ENCODE results near the gene PPP6C.
"Not testable (repeated sequence)": the region's sequence is repeated elsewhere in the genome, so short reads cannot be mapped to it uniquely, and the experiment has no call there.

Gene PPP6C

GRCh38 chr9:125162891-125163290, 26.7 kb downstream of the PPP6C start:
- not testable (repeated sequence) for H2BK15ac ChIP-seq (replicated peaks; ENCODE audit: low read depth); DNase-seq; H2AK5ac ChIP-seq (ENCODE audit: low read length); H3K23ac ChIP-seq (ENCODE audit: low read length); H3K79me1 ChIP-seq (ENCODE audit: low read length); H3K4ac ChIP-seq (ENCODE audit: low read depth, low read length); H4K5ac ChIP-seq (ENCODE audit: low read length); H3K27ac ChIP-seq (ENCODE audit: low read depth, low read length); H3K4me2 ChIP-seq (ENCODE audit: low read length); H3K56ac ChIP-seq (ENCODE audit: low read length); H3K79me2 ChIP-seq (ENCODE audit: control insufficient read depth, insufficient read depth, low read length); H3K4me1 ChIP-seq (ENCODE audit: control insufficient read depth, low read depth, low read length); H2BK5ac ChIP-seq (ENCODE audit: low read length); H2BK120ac ChIP-seq (ENCODE audit: low read depth, low read length); H3K9ac ChIP-seq (ENCODE audit: low read length); H3K4me3 ChIP-seq (ENCODE audit: low read length); H3K36me3 ChIP-seq (ENCODE audit: control insufficient read depth, insufficient read depth, low read length); H4K8ac ChIP-seq (ENCODE audit: low read depth, low read length); H3K18ac ChIP-seq (ENCODE audit: low read length); H3K27me3 ChIP-seq (ENCODE audit: insufficient read depth, low read length, poor library complexity)
- WGBS (ENCODE audit: extremely low coverage, insufficient coverage, low lambda C conversion rate): no CpG with 5 or more reads among the region's 6 CpGs

GRCh38 chr9:125161284-125161918, 28.2 kb downstream of the PPP6C start:
- no peak for DNase-seq
- H2BK5ac ChIP-seq (ENCODE audit: low read length): no peak overlapping the region
- no peak overlapping the region for H3K4me3 ChIP-seq (ENCODE audit: low read length)
- no peak overlapping the region for H4K5ac ChIP-seq (ENCODE audit: low read length)
- H3K27me3 ChIP-seq (ENCODE audit: insufficient read depth, low read length, poor library complexity): no peaks in the 10 kb centered on the region
- no peaks in the 10 kb centered on the region for H3K79me1 ChIP-seq (ENCODE audit: low read length)
- WGBS (ENCODE audit: extremely low coverage, insufficient coverage, low lambda C conversion rate): no CpG with 5 or more reads among the region's 3 CpGs
- no peak overlapping the region for H3K4me2 ChIP-seq (ENCODE audit: low read length)
- H3K23ac ChIP-seq (ENCODE audit: low read length): no peak overlapping the region
- no peak overlapping the region for H2BK15ac ChIP-seq (replicated peaks; ENCODE audit: low read depth)
- H3K4me1 ChIP-seq (ENCODE audit: control insufficient read depth, low read depth, low read length): no peaks in the 10 kb centered on the region
- no peak overlapping the region for H2AK5ac ChIP-seq (ENCODE audit: low read length)
- H4K8ac ChIP-seq (ENCODE audit: low read depth, low read length): no peak overlapping the region
- H3K79me2 ChIP-seq (ENCODE audit: control insufficient read depth, insufficient read depth, low read length): no peaks in the 10 kb centered on the region
- no peaks in the 10 kb centered on the region for H3K36me3 ChIP-seq (ENCODE audit: control insufficient read depth, insufficient read depth, low read length)
- no peak overlapping the region for H2BK120ac ChIP-seq (ENCODE audit: low read depth, low read length)
- no peak overlapping the region for H3K9ac ChIP-seq (ENCODE audit: low read length)
- H3K4ac ChIP-seq (ENCODE audit: low read depth, low read length): no peak overlapping the region
- no peak overlapping the region for H3K27ac ChIP-seq (ENCODE audit: low read depth, low read length)
- no peak overlapping the region for H3K56ac ChIP-seq (ENCODE audit: low read length)
- no peak overlapping the region for H3K18ac ChIP-seq (ENCODE audit: low read length)

GRCh38 chr9:125160750-125161149, 28.9 kb downstream of the PPP6C start:
- Histone ChIP-seq H4K8ac (ENCODE audit: low read depth, low read length) (no peak overlapping the region), H2AK5ac (ENCODE audit: low read length) (no peak overlapping the region), H2BK15ac (replicated peaks; ENCODE audit: low read depth) (no peak overlapping the region), H2BK120ac (ENCODE audit: low read depth, low read length) (no peak overlapping the region), H3K56ac (ENCODE audit: low read length) (no peak overlapping the region), H3K4ac (ENCODE audit: low read depth, low read length) (no peak overlapping the region), H3K4me1 (ENCODE audit: control insufficient read depth, low read depth, low read length) (no peaks in the 10 kb centered on the region), H3K27me3 (ENCODE audit: insufficient read depth, low read length, poor library complexity) (no peaks in the 10 kb centered on the region), H2BK5ac (ENCODE audit: low read length) (no peak overlapping the region), H3K4me2 (ENCODE audit: low read length) (no peak overlapping the region), H3K36me3 (ENCODE audit: control insufficient read depth, insufficient read depth, low read length) (no peaks in the 10 kb centered on the region), H3K18ac (ENCODE audit: low read length) (no peak overlapping the region), H3K23ac (ENCODE audit: low read length) (no peak overlapping the region), H3K4me3 (ENCODE audit: low read length) (no peak overlapping the region), H4K5ac (ENCODE audit: low read length) (no peak overlapping the region), H3K9ac (ENCODE audit: low read length) (no peak overlapping the region), H3K79me1 (ENCODE audit: low read length) (no peaks in the 10 kb centered on the region), H3K27ac (ENCODE audit: low read depth, low read length) (no peak overlapping the region), H3K79me2 (ENCODE audit: control insufficient read depth, insufficient read depth, low read length) (no peaks in the 10 kb centered on the region)
- no peak for DNase-seq

- H2BK5ac ChIP-seq (ENCODE audit: low read length): no peak overlapping the region
- H3K9ac ChIP-seq (ENCODE audit: low read length): no peak overlapping the region
- H3K4me3 ChIP-seq (ENCODE audit: low read length): no peak overlapping the region
- H3K23ac ChIP-seq (ENCODE audit: low read length): no peak overlapping the region
- H3K4me1 ChIP-seq (ENCODE audit: control insufficient read depth, low read depth, low read length): no peaks in the 10 kb centered on the region
- no peak overlapping the region for H3K4me2 ChIP-seq (ENCODE audit: low read length)
- H2BK15ac ChIP-seq (replicated peaks; ENCODE audit: low read depth): no peak overlapping the region
- no peak overlapping the region for H2AK5ac ChIP-seq (ENCODE audit: low read length)
- no CpG with 5 or more reads among the region's 2 CpGs for WGBS (ENCODE audit: extremely low coverage, insufficient coverage, low lambda C conversion rate)
- no peaks in the 10 kb centered on the region for H3K27me3 ChIP-seq (ENCODE audit: insufficient read depth, low read length, poor library complexity)
- H2BK120ac ChIP-seq (ENCODE audit: low read depth, low read length): no peak overlapping the region
- peaks cover 4% of the 10 kb centered on the region for H3K36me3 ChIP-seq (ENCODE audit: control insufficient read depth, insufficient read depth, low read length)
- H4K8ac ChIP-seq (ENCODE audit: low read depth, low read length): no peak overlapping the region
- H3K18ac ChIP-seq (ENCODE audit: low read length): no peak overlapping the region
- H3K4ac ChIP-seq (ENCODE audit: low read depth, low read length): no peak overlapping the region
- DNase-seq: no peak
- H3K27ac ChIP-seq (ENCODE audit: low read depth, low read length): no peak overlapping the region
- no peak overlapping the region for H4K5ac ChIP-seq (ENCODE audit: low read length)
- H3K79me2 ChIP-seq (ENCODE audit: control insufficient read depth, insufficient read depth, low read length): no peaks in the 10 kb centered on the region
- H3K79me1 ChIP-seq (ENCODE audit: low read length): no peaks in the 10 kb centered on the region
- no peak overlapping the region for H3K56ac ChIP-seq (ENCODE audit: low read length)
Measured at GRCh38 chr9:125156551-125156950, 33.1 kb downstream of the PPP6C start.

GRCh38 chr9:125153712-125154367, 35.8 kb downstream of the PPP6C start:
- H3K36me3 ChIP-seq (ENCODE audit: control insufficient read depth, insufficient read depth, low read length): peaks cover 14% of the 10 kb centered on the region

DNA sequence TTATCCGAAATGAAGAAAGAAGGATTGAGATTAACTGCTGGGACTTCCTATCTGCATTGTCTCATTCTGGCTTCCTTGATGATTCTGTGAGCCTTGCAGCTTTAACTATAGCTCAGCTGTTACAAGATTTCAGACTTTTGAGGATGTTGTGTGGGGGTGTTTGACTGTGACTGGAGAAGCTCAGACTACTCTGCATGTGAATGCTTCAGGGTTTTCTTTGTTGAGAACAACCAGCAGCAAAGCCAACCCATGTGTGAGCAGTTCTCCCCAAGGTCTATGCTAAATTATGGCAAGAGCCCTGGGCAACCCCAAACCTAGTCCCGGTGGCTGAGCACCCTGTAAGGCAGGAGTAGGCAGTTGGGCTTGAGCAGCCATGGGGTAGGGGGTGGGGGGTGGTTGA, 37.9 kb downstream of the PPP6C start:
- no peak overlapping the region for H3K4me3 ChIP-seq (ENCODE audit: low read length)
- no peak overlapping the region for H3K23ac ChIP-seq (ENCODE audit: low read length)
- no peaks in the 10 kb centered on the region for H3K27me3 ChIP-seq (ENCODE audit: insufficient read depth, low read length, poor library complexity)
- H3K79me2 ChIP-seq (ENCODE audit: control insufficient read depth, insufficient read depth, low read length): no peaks in the 10 kb centered on the region
- H3K4me1 ChIP-seq (ENCODE audit: control insufficient read depth, low read depth, low read length): no peaks in the 10 kb centered on the region
- no peaks in the 10 kb centered on the region for H3K79me1 ChIP-seq (ENCODE audit: low read length)
- no CpG with 5 or more reads among the region's 2 CpGs for WGBS (ENCODE audit: extremely low coverage, insufficient coverage, low lambda C conversion rate)
- no peak overlapping the region for H2BK120ac ChIP-seq (ENCODE audit: low read depth, low read length)
- H3K9ac ChIP-seq (ENCODE audit: low read length): no peak overlapping the region
- no peak overlapping the region for H2BK5ac ChIP-seq (ENCODE audit: low read length)
- no peak overlapping the region for H3K27ac ChIP-seq (ENCODE audit: low read depth, low read length)
- no peak overlapping the region for H3K56ac ChIP-seq (ENCODE audit: low read length)
- H4K5ac ChIP-seq (ENCODE audit: low read length): no peak overlapping the region
- no peak overlapping the region for H4K8ac ChIP-seq (ENCODE audit: low read depth, low read length)
- H3K4ac ChIP-seq (ENCODE audit: low read depth, low read length): no peak overlapping the region
- H3K18ac ChIP-seq (ENCODE audit: low read length): no peak overlapping the region
- no peak overlapping the region for H2AK5ac ChIP-seq (ENCODE audit: low read length)
- H3K36me3 ChIP-seq (ENCODE audit: control insufficient read depth, insufficient read depth, low read length): peaks cover 14% of the 10 kb centered on the region
- DNase-seq: no peak
- H2BK15ac ChIP-seq (replicated peaks; ENCODE audit: low read depth): no peak overlapping the region
- H3K4me2 ChIP-seq (ENCODE audit: low read length): no peak overlapping the region

More at GRCh38 chr9:125153712-125154367, 35.8 kb downstream of the PPP6C start:
- Histone ChIP-seq H3K79me1 (ENCODE audit: low read length) (no peaks in the 10 kb centered on the region), H3K18ac (ENCODE audit: low read length) (no peak overlapping the region), H3K4ac (ENCODE audit: low read depth, low read length) (no peak overlapping the region), H3K79me2 (ENCODE audit: control insufficient read depth, insufficient read depth, low read length) (no peaks in the 10 kb centered on the region), H2AK5ac (ENCODE audit: low read length) (no peak overlapping the region), H2BK5ac (ENCODE audit: low read length) (no peak overlapping the region), H2BK120ac (ENCODE audit: low read depth, low read length) (no peak overlapping the region), H3K56ac (ENCODE audit: low read length) (no peak overlapping the region), H4K8ac (ENCODE audit: low read depth, low read length) (no peak overlapping the region), H3K4me2 (ENCODE audit: low read length) (no peak overlapping the region), H3K27me3 (ENCODE audit: insufficient read depth, low read length, poor library complexity) (no peaks in the 10 kb centered on the region), H3K4me3 (ENCODE audit: low read length) (no peak overlapping the region), H3K27ac (ENCODE audit: low read depth, low read length) (no peak overlapping the region), H3K4me1 (ENCODE audit: control insufficient read depth, low read depth, low read length) (no peaks in the 10 kb centered on the region), H3K23ac (ENCODE audit: low read length) (no peak overlapping the region), H3K9ac (ENCODE audit: low read length) (no peak overlapping the region), H4K5ac (ENCODE audit: low read length) (no peak overlapping the region), H2BK15ac (replicated peaks; ENCODE audit: low read depth) (no peak overlapping the region)
- no CpG with 5 or more reads among the region's 4 CpGs for WGBS (ENCODE audit: extremely low coverage, insufficient coverage, low lambda C conversion rate)
- DNase-seq: no peak
